Measurements from ENCODE around the gene CDC37.

The CDC37 gene

GRCh38 chr19:10403137-10404021 lies at the start of gene CDC37:
CDC37 (minus strand) TSS chr19:10403542; CDS start chr19:10403479, 63 bp downstream.
- DNase-seq (ENCODE audit: low spot score) = peak; percentile 98

GRCh38 chr19:10450853-10451609 lies 47.7 kb upstream of the CDC37 start:
- no peak for DNase-seq (ENCODE audit: low spot score)

DNA sequence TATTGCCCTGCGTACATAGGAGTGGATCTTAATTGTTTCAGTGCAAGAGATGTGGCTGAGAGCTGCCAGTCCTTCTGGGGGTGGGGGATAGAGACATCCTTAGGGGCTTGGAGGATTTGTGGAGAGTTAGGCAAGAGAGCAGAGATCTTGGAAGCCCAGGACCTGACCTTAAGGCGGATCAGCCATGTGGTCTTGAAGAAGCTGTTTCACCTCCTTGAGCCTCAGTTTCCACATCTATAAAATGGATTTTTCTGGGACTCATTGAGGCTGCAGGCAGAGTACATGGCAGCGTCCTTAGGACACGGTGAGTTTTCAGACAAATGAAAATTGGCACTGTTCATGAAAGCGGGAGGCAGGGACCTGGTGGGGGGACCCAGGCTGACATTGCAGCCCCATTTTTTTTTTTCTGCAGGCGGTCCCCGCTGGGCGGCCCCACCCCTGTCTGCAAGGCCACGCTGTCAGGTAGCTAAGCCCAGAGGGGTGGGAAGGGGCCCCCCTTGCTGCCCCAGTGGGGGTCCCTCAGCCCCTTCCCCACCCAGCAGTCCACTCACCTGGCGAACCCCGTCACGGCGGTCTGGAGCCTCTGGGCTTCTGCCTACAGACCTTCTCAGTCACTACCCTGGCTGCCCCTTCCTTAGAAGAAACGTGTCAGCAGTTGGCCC lies 47.0 kb upstream of the CDC37 start:
- DNase-seq (ENCODE audit: low spot score) = no peak

GRCh38 chr19:10449037-10449436 lies 45.7 kb upstream of the CDC37 start:
- no peak for DNase-seq (ENCODE audit: low spot score)

DNA sequence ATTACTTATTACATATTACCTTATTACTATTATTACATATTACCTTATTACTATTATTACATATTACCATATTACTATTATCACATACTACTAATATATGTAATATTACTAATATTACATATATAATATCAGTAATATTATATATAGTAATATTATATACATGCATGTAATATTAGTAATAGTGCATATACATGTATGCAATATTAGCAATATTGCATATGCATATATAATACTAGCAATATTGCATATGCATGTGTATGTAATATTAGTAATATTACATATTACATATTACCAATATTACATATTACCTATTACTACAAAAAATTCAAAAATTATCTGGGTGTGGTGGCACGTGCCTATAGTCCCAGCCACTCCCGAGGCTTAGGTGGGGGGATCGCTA lies 39.4 kb upstream of the CDC37 start:
- no peak for DNase-seq (ENCODE audit: low spot score)

DNA sequence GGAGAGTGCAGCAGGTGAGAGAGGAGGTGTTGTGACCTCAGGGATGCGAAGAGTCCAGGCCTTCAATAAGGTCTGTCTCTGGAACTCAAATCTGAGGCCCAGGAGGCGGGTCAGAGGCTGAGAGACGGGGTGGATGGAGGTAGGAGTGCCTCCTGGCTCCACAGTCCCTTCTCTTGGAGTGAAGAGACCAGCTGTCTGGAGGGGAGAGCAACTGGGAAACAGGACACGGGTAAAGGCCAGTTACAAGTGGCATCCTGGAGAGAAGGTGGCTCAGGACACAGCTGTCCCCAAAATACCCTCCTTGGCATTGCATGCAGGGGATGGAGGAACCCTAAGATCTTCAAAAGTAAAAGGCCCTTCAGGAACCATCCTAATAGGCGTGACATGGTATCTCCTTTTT lies 36.2 kb upstream of the CDC37 start:
- no peak for DNase-seq (ENCODE audit: low spot score)

DNA sequence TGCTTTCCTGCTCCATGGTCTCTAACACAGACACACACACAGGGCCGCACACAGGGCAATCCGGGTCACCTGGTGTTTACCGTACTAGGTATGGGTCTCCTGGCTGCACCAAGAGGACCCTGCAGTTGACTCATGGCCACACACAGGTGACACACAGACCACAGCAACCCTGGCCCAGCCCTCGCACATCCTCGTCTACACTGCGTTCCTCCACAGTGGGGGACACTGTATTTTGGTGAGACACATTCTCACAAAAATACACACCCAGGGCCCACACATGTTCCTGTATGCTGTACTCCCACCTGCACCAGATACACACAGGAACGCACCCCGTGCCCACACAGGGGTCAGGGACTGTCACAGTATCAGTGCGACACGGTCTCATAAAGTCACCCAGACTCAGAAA lies 29.8 kb upstream of the CDC37 start:
- no peak for DNase-seq (ENCODE audit: low spot score)

DNA sequence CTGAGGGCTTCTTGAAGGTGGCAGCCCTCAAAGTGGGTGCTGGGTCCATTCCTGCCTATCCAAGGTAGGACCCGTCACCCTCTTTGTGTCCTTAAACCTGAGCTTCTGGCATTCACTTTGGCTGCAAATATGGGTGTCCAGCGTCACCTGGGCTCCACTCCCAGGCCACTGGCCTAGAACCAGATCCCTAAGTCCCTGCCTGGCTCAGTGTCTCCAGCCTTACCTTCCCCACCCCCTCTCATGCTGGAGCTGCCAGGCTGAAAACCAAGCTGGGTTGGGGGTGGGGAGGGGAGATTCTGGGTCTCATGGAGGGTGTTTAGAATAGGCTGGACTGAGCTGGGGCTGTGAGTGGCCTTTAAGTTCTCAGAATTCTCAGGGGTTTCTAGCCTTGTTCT lies 29.4 kb upstream of the CDC37 start:
- no peak for DNase-seq (ENCODE audit: low spot score)

DNA sequence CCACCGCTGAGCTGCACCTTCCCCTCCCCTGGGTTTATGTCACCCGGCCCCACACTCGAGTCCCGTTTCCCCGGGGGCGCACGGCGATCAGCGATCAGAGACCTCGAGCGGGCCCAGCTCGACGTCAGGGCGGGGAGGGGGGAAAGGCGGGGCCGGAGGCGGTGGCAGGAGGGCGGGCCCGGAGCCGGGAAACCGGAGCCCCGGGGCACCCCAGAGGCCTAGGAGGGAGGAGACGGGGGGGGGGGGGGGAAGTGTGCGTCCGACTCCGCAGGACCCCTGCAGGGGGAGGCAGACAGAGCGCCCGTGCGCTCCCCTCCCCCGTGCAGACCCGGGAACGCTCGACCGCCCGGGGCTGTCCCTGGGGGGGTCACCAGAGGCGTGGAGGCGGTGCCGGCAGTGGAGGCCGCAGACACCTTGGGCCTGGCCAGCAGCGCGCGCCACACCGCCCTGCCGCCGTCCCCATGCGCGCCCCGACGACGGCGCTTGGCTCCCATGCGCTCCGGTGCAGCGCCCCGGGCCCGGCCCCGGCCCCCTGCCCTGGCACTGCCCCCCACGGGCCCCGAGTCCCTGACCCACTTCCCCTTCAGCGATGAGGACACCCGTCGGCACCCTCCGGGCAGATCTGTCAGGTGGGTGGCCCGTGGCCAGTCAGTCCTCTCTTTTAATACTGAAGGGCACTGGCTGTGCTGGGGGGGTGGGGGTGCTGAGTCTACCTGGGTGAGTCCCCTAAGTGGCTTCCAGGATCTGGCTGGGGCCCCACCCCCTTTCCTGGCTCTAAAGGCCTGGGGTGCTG lies 28.8 kb upstream of the CDC37 start:
- DNase-seq (ENCODE audit: low spot score) = peak; percentile 69

DNA sequence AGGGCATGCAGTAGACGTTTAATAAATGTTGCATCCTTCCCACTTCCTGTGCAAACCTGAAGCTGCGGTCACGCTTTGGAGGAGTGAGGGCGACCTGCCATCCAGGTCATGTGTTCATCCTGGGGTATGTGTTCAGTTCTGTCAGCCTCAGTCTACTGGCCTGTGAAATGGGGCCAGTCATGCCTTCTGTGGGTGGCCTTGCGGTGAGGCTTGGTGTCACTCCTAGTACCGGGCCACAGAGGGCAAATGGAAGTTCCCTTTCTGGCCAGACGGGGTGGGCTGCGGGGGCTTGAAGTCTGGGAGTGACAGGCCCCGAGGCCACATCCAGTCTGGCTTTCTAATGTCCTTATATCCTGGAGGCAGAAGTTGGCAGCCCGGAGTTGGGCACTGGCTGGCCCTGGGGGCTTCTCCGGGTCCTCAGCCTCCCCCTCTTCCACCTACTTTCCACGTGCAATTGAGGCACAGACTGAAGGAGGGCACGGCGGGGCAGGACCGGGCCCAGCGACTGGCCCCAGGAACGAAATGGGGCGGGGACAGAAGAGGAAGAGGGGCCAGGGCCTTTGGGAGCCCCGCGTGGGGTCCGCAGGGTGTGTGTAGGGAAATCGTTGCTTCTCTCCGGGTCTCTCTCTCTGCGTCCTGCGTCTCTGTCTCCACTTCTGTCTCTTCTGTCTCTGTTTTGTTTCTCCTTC lies 28.1 kb upstream of the CDC37 start:
- no peak for DNase-seq (ENCODE audit: low spot score)

DNA sequence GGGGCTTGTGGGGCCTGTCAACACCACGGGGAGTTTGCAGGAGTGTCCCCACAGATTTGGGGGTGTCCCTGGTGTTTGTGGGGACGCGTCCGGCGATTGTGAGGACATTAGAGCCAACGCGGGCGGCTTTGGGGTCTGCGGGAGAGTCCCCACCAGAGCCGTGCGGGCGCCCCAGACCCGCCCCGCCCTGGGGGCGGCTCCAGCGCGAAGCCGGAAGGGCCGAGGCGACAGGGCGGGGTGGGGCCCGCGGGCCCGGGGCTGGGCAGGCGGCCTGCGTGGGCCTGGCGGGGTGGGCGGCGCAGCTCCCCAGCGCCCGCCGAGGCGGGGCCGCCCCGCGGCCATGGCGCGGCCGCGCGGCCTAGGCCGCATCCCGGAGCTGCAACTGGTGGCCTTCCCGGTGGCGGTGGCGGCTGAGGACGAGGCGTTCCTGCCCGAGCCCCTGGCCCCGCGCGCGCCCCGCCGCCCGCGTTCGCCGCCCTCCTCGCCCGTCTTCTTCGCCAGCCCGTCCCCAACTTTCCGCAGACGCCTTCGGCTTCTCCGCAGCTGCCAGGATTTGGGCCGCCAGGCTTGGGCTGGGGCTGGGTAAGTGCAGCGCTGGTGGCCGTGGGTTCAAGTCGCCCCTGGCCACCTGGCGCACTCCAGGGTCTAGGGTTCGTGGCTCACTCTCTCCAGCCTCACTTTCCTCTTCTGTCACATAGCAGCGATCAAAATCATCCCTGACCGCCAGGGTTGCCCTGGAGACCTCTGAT lies 27.3 kb upstream of the CDC37 start:
- DNase-seq (ENCODE audit: low spot score) = no peak

GRCh38 chr19:10428996-10429381 lies 25.6 kb upstream of the CDC37 start:
- no peak for DNase-seq (ENCODE audit: low spot score)

DNA sequence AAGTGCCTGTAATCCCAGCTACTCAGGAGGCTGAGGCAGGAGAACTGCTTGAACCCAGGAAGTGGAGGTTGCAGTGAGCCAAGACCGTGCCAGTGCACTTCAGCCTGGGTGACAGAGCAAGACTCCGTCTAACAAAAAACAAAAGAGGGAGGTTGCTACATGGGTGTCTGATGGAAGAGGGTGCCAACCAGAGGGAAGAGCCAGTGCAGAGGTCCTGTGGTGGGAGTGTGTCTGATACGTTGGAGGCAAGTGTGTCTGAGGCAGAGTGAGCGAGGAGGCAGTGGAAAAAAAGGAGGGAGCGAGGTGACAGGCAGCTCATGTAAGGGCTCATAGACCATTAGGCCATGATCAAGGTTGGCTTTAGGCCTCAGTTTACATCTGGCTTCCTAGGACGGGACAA lies 23.8 kb upstream of the CDC37 start:
- DNase-seq (ENCODE audit: low spot score) = no peak

DNA sequence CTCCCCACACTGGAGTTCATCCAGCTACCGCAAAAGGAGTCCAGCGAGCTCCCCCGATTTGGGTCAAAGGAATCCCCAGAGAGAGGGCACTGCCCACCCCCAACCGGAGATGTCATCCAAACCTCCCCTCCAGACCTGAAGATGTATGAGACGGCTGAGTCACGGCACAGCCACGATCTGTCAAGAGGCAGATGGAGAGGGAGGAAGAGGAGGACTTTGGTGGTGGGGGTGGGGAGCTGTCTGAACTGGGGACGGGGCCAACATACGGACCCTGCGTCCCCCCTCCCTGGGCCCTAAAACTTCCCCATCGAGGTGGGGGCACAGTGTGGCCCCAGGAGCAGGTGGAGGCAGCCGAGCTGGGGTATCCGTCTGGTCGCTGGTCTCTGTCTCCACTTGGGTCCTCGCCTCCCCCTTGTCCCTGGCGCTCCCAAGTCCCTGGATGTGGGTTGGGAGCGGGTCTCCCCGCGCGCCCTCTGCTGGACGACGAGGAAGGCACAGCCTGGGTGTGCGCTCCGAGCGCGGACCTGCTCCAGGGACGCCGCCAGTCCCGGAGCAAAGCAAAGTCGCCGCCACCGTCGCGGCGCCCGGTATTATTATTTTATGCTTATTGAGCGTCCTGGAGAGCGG lies 20.8 kb upstream of the CDC37 start:
- peak; percentile 93 for DNase-seq (ENCODE audit: low spot score)

DNA sequence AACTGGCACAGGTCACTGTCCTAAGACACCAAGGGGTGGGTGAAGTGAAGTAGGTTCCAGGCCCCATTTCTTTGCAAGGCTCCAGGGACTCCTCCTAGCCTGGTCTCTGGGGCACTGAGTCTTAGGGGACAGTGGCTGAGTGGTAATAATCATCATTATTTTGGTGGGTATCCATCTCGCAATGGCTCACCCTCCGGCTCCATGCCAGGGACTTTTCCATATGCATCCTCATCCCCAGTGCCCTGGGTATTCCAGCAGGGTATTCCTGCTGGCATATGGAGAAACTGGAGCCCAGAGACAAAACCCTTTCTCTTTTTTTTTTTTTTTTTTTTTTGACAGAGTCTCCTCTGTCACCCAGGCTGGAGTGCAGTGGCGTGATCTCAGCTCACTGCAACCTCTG lies 19.5 kb upstream of the CDC37 start:
- no peak for DNase-seq (ENCODE audit: low spot score)

DNA sequence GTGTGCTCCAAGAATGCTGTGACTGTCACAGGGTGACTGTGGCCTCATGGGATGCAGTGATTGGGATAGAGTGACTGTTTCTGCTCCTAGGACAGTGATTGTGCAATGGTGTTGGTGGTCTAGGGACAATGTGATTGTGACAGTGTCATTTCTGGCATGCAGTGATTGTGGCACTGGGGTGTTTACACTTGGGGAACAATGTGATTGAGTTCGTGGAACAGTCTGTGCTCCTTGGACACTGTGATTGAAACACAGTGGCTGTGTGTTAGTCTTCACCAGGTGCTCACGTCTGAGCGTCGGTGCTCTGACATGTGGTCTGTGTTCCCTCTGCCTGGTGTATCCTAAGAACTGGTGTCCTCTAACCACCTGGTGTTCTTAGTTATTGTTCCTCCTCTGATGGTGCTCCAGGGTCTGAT lies 18.7 kb upstream of the CDC37 start:
- no peak for DNase-seq (ENCODE audit: low spot score)

DNA sequence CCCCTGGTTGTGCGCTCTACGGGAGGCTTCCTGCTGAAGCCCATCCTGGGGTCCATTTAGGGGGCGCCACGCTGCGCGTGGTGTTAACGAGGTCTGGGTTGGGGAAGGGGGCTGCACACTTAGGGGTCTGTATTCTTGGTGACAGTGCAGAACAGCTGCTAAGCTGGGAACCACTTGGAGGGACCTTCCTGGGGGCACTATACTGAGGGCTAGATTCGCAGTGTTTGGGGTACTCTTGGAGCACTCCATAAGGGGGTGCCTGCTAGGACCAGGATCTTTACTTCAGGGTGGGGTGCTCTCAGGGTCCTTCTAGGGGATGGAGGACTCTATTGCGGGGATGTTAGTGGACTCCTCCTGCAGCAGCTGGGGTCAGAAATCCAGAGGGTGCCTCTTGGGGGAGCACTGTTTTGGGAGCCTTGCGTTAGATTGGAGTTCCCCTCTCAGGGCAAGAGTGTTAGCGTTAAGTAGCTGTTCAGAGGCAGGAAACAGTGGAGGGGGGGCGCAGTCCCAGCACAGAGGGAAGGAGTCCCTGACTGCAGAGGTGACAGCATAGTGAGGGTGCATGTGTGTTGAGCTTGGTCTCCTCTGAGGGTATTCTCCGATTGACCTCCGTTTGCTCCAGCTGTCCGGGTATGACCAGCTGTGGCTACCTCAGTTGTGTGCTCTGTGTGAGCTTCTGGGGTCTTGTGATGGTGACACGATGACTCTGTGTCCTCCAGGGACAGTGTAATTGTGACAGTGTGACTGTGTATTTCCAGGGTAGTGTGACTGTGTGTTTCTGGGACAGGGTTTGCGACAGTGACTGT lies 18.1 kb upstream of the CDC37 start:
- no peak for DNase-seq (ENCODE audit: low spot score)

DNA sequence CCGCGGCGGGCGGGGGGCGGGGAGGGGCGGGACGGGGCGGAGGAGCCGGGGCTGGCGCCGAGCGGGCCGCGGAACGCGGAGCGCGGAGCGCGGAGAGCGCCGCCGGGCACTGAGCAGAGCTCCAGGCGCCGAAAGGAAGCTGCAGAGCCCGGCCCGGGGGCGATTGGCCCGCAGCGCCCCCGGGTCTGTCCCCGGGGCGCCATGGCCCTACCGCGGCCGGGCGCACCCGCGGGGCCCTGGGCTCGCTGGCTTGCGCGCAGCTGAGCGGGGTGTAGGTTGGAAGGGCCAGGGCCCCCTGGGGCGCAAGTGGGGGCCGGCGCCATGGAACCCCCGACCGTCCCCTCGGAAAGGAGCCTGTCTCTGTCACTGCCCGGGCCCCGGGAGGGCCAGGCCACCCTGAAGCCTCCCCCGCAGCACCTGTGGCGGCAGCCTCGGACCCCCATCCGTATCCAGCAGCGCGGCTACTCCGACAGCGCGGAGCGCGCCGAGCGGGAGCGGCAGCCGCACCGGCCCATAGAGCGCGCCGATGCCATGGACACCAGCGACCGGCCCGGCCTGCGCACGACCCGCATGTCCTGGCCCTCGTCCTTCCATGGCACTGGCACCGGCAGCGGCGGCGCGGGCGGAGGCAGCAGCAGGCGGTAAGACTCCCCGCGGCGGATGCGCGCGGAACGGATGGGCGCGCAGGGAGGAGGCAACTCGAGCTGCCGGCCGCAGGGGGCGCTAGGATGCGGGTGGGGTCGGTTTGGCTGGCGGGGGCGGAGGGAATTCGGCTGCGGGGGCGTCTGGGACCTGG lies 17.3 kb upstream of the CDC37 start, which contains the start of gene PDE4A:
Gene PDE4A, plus strand, starts transcription at position 95 of the 796 bp plus-strand sequence. Its CDS starts 227 bp downstream, at position 322.
- peak; percentile 73 for DNase-seq (ENCODE audit: low spot score)
